Superior temporal gyrus (tissue), 1 donor: Measurements from ENCODE around the gene ATF7IP2.
"Not testable (repeated sequence)": the region's sequence is repeated elsewhere in the genome, so short reads cannot be mapped to it uniquely, and the experiment has no call there.

Source experiments
- DNase-seq: peaks from one replicate; pipeline ENCODE4 v3.0.0-alpha.2; 2016; ENCODE audit errors: extremely low spot score

Gene ATF7IP2

GRCh38 chr16:10385725-10386516 is at the start of gene ATF7IP2:
ATF7IP2 (plus strand) TSS chr16:10386061; CDS start chr16:10430621, 44,560 bp downstream.
- peak; percentile 68 for DNase-seq

- DNase-seq, result peak; percentile 16
Observed at GRCh38 chr16:10338426-10338825, 47.4 kb upstream of the ATF7IP2 start.

DNA sequence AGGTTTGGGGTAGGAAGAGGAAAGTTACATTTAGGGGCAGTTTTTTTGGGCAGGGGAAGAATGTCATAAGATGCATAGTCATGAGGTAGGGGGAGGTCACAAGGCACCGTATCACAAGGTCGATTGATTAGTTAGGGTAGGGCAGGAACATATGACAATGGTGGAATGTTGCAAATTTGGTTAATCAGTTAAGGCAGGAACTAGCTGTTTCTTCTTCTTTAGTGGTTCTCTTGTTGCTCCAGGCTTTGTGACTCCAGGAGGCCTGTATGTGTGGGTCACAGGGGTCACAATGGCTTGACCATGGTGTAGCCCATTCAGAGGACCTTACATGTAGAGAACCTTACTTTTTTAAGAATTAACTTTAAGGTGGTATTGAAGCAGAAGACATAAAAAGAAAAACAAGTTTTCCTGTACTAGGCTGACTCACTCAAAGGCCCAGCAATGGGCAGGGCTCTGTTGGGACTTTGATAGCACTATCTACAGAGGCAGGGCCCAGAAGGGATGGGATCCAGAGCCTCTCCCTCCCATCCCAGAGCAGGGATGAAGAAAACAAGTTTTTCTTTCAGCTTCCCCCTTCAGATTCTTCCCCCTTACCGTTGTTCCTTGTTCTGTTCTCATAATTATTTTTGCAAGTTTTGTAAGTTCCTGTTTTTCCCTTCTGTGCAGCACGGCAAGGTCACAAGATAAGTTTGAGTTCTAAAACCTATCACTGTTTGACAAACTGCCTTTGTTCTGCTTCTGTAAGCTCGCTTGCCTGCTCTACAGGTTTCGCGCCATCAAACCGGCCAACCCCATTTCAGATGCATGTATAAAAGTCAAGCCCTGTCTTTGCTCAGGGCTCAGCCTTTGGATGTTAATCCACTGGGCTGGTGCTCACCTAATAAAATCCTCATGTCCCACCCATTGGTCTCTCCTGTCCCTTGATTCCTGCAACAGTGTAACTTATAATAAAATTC is 45.8 kb upstream of the ATF7IP2 start:
- no peak for DNase-seq

GRCh38 chr16:10343124-10343760 is 42.6 kb upstream of the ATF7IP2 start:
- no peak for DNase-seq

- not testable (repeated sequence) for DNase-seq
Observed at GRCh38 chr16:10344699-10345098, 41.2 kb upstream of the ATF7IP2 start.

DNA sequence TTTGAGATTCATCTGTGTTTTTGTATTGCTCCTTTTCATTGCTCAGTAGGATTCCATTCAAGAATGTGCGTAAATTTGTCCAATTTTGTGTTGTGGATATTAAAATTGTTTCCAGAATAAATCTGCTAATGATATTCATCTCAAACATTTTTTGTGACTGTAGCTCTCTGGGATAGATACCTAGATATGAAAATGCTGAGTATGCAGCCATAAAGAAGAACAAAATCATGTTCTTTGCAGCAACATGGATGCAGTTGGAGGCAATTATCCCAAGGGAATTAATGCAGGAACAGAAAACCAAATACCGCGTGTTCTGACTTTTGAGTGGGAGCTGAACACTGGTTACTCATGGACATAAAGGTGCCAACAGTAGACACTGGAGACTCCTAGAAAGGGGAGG is 40.2 kb upstream of the ATF7IP2 start:
- DNase-seq, result no peak

DNA sequence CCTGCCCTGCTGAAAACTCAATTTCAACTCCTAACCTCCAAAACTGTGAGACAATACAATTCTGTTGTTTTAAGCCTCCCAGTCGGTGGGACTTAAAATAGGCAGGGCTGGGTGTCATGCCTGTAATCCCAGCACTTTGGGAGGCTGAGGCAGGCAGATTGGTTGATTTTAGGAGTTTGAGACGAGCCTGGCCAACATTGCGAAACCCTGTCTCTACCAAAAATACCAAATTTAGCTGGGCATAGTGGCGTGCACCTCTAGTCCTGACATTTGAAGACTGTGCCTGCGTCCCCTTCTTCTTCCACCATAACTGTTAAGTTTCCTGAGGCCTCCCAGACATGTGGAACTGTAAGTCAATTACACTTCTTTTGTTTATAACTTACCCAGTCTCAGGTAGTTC is 36.0 kb upstream of the ATF7IP2 start:
- no peak for DNase-seq

GRCh38 chr16:10352262-10352661 is 33.6 kb upstream of the ATF7IP2 start:
- DNase-seq, result no peak

- no peak for DNase-seq
Observed at GRCh38 chr16:10355589-10355988, 30.3 kb upstream of the ATF7IP2 start.

DNA sequence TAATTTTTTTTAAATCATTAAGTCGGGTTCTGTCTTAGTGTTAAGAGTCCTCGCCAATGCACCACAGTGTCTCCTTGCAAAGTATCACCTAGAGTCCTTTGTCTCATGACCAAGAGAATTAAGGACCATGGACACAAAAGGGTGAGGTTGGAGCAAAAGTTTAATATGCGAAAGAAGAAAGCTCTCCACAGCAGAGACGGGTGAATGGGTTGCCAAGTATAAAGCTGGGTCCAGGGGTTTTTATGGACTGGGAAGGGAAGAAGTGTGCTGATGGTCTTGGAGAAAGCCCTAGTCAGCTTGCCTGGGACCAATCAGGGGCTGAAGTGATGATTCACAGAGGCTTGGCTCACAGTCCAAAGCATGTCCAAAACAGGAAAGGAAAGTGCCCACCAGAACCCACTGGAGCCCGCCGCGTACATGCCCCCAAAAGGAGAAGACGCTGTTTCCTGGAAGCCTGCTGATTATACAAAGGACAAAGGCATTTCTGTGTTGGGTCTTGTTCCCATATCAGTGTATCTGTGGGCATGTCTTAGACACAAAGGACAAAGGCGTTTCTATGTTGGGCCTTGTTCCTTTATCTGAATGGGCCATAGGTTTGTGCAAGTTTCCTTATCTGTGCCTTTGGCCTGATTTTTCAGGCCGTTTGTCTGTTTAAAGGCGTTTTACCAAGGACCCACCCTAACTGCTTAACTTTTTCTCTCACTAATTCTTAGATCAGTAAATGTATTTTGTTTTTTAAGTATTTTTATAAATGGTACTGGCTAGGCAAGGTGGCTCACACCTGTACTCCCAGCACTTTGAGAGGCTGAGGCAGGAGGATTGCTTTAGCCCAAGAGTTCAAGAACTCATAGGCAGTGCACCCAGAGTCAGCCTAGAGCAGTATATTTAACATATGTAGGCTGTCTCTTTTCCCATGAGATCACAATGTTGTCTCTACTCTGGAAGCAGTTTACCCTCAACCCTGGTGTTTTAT is 28.7 kb upstream of the ATF7IP2 start:
- no peak for DNase-seq

- DNase-seq, result not testable (repeated sequence)
Observed at GRCh38 chr16:10361747-10362076, 24.1 kb upstream of the ATF7IP2 start.

GRCh38 chr16:10362077-10362863 is 23.6 kb upstream of the ATF7IP2 start:
- no peak for DNase-seq

GRCh38 chr16:10362864-10363197 is 23.0 kb upstream of the ATF7IP2 start:
- not testable (repeated sequence) for DNase-seq

- DNase-seq, result not testable (repeated sequence)
Observed at GRCh38 chr16:10366619-10367018, 19.2 kb upstream of the ATF7IP2 start.

DNA sequence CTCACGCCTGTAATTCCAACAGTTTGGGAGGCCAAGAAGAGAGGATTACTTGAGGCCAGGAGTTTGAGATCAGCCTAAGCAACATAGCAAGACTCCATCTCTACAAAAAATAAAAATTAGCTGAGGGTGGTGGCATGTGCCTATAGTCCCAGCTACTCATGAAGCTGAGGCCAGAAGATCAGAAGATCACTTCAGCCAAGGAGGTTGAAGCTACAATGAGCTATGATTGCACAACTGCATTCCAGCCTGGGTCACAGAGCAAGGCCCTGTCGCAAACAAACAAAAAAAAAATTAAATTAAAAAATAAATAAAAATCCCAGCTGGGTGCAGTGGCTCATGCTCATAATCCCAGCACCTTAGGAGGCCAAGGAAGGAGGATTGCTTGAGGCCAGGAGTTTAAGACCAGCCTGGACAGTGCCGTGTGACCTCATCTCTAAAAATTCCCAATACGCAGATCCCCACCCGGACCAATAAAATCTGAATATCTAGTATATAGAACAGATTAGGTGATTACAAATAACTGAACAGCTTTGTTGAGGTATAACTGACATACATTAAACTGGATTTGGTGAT is 18.2 kb upstream of the ATF7IP2 start:
- DNase-seq, result no peak

- no peak for DNase-seq
Observed at GRCh38 chr16:10368969-10369551, 16.8 kb upstream of the ATF7IP2 start.

DNA sequence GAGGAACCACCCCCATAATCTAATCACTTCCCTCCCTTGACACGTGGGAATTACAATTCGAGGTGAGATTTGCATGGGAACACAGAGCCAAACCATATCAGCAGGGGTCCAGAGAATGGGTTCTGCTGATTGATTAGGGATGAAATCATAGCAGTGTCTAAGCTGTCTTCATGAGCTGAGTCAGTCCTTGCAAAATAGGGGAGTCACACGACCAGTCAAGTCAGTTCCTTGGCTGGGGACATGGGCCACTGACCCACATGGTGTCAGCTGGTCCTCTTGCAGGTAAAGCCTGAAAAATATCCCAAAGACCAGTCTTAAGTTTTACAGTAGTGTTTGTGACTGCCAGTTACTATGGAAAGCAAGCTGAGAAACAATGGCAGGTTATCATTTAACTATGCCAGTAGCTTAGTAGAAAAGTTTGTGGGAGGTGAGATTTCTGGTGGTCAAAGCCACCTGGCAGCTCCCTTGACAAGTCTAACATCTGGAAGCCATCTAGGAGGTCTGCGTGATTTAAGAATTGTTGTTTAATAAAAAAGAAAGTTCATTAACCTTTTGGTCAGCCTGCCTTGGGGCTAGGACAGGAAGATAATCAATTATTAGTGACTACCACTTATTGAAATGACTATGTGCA is 15.7 kb upstream of the ATF7IP2 start:
- no peak for DNase-seq

DNA sequence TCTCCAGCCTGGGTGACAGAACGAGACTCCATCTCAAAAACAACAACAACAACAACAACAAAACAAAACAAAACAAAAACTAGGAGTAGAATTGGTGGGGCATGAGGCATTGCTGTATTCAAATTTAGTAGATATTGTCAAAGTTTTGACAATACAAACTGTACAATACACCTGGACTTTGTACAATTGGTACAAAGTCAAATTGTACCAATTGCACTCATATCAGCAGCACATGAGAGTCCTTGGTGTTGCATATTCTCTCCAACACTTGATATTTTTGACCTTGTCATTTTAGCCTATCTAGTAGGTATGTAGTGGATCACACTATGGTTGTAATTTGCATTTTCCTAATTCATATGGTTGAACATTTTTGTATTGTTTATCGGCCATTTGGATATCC is 14.3 kb upstream of the ATF7IP2 start:
- DNase-seq, result no peak

DNA sequence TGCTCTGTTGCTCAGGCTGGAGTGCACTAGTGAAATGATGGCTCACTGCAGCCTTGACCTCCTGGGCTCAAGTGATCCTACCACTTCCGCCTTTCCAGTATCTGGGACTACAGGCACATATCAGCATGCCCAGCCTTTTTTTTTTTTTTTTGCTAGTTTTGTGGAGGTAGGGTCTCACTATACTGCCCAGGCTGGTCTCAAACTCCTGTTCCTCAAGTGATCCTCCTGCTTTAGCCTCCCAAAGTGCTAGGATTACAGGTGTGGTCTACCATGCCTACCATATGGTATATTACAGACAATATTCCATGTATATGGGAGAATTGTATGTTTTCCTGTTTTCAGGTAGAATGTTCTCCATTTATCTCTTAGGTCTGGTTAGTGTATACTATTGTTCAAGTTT is 12.3 kb upstream of the ATF7IP2 start:
- DNase-seq, result no peak
